Right lung (tissue), 5 donors: ENCODE results near the gene TENM3. TPM values are rescaled to one million over a fixed set of nuclear protein-coding genes. Genes with fewer than 3 reads are reported as not detected.

Experiments used
- DNase-seq, 2 donors: peaks; one replicate each; pipeline ENCODE4 v3.0.0-alpha.2; 2013
- polyA plus RNA-seq, 5 donors: library from polyadenylated mRNA; unstranded; fragments of 120-200 nt; gene quantifications; one replicate each; pipeline versions ENCODE4 v1.2.1 to v1.2.3, GENCODE V29; 2013; ENCODE audit warnings: inconsistent platforms in 1 of 5, low replicate concordance in 1 of 5; ENCODE audit not compliant: insufficient read length in 5 of 5, insufficient read depth in 1 of 5

The TENM3 gene
- polyA plus RNA-seq, 5 donors: 1.9 to 4.6 (median 2.6) TPM

DNA sequence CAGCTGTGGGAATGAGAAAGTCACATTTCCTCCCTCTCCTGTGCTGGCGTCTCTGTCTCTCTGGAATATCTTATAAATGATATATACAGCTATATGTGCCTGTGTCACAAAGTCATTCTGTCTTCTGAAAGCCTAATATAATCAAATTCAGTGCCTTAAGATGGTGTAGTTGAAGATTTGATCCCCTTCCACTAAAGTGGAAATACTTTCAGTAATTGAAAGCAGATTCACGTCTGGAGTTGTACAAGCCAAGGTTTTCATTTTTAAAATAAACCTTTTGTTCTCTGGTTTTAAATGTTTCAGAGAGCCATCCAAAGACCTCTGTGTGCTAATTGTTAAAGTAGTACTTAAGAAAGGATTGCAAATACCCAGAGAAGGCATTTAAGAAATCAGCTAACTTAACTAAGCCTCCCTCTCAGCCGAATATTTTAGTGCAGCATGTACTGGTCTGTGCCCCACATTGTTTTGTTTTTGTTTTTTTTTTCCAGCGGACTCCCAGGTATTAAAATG, 206.8 kb downstream of the TENM3 start:
- no peak for DNase-seq

GRCh38 chr4:182451441-182451840, 208.2 kb downstream of the TENM3 start:
- no peak for DNase-seq

GRCh38 chr4:182453830-182454229, 210.6 kb downstream of the TENM3 start:
- no peak for DNase-seq

- DNase-seq: no peak
Measured at GRCh38 chr4:182454440-182455013, 211.3 kb downstream of the TENM3 start.

- DNase-seq: no peak
Measured at GRCh38 chr4:182465114-182465513, 221.9 kb downstream of the TENM3 start.

GRCh38 chr4:182465979-182466378, 222.8 kb downstream of the TENM3 start:
- DNase-seq: no peak

DNA sequence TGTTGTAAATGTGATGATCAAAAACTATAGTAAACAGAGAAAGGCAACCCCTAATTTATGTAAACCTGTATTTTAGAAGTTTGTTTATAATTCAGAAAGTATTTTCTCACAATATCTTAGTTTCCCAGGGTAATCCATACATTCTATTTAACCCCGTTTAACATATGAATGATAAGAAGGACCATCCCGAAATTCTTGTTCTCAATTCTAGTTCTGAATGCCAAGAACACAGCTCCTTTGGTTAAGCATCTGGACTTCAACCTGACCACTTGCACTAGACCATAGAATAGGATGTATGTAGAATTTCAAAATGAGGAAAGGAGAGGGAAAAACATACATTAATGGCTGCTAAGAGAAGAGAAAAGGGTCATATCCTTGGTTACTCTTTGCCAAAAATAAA, 227.0 kb downstream of the TENM3 start:
- DNase-seq: no peak

GRCh38 chr4:182475539-182475938, 232.3 kb downstream of the TENM3 start:
- DNase-seq: no peak

DNA sequence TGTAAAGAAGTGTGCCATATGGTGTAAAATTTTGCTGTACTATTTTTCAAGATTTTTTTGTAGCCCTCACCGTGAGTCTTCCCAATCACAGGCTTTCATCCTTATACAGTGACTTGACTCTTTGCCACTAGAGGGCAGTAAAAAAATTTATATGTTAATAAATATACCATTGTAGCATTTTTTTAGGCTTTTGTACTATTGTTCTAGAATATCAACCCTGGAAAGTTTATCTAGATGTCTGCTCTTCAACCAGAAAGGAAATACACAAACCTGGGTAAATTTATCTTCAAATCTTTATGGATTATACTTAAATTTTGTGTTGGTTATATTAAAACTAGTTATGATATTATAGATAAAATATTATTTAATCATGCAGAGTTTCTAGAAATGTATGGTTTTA, 235.3 kb downstream of the TENM3 start:
- DNase-seq: no peak

- no peak for DNase-seq
Measured at GRCh38 chr4:182483685-182484084, 240.5 kb downstream of the TENM3 start.

GRCh38 chr4:182486881-182487280, 243.7 kb downstream of the TENM3 start:
- DNase-seq: no peak

DNA sequence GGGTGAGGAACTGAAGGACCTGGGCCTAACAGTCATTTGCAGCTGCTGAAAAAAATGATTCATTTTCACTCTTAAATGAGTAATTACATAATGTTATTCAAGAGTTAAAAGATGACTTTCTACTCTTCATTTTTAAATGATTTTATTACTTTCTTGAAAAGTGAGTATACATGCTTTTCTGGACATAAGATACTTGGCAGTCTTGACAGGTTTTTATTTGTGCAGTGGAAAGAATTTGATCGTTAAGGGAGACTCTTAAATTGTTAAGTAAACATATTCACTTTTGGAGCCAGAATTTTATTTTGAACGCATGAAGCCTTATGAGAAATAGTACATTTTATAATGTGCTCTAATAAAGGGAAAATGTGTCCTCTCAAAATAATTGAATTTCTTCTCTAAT, 245.7 kb downstream of the TENM3 start:
- DNase-seq: no peak

- no peak for DNase-seq
Measured at GRCh38 chr4:182489607-182490006, 246.4 kb downstream of the TENM3 start.

- no peak for DNase-seq
Measured at GRCh38 chr4:182491719-182492118, 248.5 kb downstream of the TENM3 start.

DNA sequence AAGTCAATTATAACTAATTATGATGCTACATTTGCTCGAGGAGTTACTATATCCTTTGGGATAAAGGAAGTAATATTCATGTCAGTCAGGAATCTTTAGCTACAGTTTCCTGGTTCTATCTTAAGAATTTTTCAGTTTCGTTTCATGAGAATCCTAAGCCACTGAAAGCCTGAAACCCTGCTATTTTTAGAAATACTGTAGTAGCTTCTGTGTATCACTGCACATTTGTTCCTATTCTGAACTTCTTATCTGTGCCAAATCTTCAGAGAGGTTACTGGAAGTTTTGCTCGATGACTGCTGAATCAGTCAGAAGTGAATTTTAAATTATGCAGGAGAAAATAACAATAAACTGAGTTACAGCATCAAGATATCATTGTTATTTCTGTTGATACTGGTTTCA, 249.2 kb downstream of the TENM3 start:
- no peak for DNase-seq

DNA sequence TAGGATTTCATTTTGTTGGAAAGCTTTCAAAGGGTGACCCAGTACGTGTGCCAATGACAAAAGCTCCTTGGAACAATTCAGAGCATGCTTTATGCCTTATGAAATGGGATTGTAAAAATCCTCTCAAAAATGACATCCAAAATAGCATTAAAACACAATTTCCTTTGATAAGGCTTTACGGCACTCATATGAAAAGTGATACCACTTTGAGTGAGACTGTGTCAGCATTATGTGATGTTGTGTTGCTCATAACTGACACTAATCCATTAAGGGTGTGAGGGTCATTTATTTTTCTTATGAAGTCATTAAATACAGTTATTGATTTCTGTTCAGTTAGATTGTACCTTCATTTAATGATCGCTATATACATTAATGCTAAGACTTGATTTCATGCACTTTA, 250.2 kb downstream of the TENM3 start:
- DNase-seq: no peak

DNA sequence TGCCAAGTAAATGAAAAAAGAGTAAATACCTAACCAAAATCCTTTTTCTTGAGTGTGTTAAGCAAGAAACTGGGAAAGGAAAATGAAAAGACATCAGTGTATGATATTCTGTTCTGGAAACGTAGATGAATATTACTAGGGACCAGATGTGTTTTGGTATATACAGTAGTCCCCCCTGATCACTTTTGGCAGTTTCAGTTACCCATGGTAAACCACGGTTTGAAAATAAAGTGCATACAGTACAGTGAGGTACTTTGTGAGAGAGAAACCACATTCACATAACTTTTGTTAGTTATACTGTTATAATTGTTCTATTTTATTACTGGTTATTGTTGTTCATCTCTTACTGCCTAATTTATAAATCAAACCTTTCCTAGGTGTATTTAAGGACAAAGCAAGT, 250.9 kb downstream of the TENM3 start:
- DNase-seq: no peak

DNA sequence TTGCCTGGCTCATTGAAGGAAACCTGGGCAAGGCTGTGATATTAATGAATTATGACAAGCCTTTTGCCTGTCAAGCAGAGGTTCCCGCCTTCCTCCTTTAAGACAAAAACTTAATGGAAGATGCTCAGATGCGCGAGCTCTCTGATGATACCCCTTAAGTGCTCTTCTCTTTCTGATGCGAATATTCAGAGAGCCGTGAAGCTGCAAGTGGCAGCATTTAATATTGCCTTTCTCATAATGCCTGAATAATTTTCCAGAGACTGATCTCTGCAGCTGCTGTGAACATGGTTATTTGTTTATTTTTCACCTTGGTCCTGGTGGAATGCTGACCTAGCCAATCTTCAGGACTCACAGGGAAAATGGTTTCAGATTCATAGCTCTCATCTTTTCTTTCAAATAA, 251.8 kb downstream of the TENM3 start:
- DNase-seq: no peak

DNA sequence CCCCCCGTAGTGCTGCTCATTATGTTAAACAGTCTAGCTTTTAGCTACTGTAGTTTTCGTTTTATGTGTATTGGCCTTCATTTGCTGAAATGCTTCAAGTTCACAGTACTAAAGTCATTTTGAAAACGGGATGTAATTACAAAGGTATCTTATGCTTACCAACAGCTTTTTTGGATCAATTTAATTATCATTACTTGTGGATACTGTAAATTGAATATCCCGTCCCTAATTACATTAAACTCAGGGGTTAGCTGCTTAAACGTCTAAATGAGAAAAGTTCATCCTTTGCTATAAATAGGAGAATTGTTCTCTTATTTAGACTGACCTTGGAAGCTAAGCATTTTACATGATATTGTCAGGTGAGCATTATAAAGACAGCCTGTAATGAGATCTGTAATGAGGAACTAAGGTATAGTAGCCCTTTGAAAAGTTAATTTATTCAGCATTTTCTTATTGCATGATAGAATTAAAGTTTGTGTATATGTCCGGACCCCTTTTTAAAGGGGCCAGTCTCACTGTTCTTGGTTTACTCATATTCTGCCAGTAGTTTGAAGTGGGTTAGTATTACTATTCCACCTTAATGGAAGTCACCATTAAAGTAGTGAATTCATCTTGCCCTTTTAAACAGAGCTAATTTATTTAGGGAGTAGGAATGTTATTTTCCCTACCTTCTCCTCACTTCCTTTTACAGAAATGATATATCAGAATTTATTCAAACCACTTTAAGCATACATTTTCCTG, 252.6 kb downstream of the TENM3 start:
- DNase-seq: no peak

DNA sequence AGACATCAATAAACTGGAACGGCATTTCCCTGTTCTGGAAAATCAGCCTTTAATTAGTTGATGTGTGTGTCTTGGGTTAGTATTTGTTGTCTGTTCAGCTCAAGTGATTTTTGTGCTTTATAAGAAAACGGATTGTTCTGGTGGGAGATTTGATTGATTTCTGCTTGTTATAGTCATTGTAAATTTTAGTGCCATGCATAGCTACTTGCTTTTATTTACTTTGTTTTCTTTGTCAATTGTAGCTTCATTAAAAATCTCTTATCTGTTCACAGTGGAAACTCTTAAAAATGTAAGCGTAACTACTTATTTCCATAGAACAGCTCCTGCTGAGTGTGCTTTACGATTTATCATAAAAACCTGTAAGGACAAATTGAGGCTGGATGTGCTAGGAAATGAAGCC, 253.2 kb downstream of the TENM3 start:
- DNase-seq: no peak

GRCh38 chr4:182502064-182502463, 258.9 kb downstream of the TENM3 start:
- DNase-seq: no peak

DNA sequence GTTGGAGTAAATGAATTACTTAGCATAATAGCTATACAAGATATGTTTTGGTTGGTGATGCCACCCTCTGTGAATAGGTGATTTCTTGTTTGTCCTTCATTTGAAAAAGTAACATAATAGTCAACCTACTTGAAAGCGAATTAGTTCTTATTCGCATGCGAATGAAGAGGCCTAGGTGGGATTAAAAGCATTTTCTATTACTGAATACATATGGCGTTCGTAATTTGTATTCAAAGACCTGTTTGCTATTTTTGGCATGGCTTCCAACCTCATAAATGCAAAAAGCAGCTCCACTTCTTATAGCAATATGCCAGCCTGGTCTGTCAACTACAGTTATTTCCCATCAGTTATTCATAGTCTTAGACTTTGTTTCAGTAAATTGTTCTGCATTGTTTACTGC, 261.3 kb downstream of the TENM3 start:
- DNase-seq: no peak

GRCh38 chr4:182507805-182508204, 264.6 kb downstream of the TENM3 start:
- DNase-seq: no peak

DNA sequence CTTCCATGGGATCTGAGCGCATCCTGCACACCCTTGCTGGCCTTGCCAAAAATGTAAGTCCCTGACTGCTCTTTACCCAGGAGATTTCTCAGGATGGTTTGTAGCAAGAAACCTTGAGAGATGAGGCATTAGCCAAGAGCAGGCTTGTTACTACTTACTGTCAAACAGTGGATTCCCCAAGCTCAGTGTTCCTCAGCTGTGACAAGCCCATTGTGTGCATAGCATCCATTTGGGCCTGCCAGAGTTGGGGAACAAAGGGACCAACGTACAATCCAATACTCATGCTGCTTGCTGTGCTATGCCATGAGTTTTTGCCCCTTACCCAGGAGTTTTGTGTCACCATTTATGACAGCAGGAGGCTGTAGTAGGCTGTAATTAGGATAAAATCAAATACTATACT, 267.6 kb downstream of the TENM3 start:
- DNase-seq: no peak
